D721Med (cell line): Measurements from ENCODE around the gene PPP6R3.

Experiments used
- DNase-seq: peaks from one replicate; pipeline ENCODE4 v3.0.0; 2011; ENCODE audit warnings: low spot score; ENCODE audit not compliant: insufficient read length
- FAIRE-seq: peaks from 2 replicates; lab custom pipeline; 2011; peaks lifted over from hg19 to GRCh38; lab: Jason Lieb, UNC
- TF ChIP-seq, protein P1 (sequence below): IDR thresholded peaks from 2 replicates; pipeline ENCODE4 v1.5.1; 2012; ENCODE audit warnings: mild to moderate bottlenecking, control low read depth; ENCODE audit not compliant: insufficient read depth; ENCODE audit errors: missing control alignments

PPP6R3 gene

DNA sequence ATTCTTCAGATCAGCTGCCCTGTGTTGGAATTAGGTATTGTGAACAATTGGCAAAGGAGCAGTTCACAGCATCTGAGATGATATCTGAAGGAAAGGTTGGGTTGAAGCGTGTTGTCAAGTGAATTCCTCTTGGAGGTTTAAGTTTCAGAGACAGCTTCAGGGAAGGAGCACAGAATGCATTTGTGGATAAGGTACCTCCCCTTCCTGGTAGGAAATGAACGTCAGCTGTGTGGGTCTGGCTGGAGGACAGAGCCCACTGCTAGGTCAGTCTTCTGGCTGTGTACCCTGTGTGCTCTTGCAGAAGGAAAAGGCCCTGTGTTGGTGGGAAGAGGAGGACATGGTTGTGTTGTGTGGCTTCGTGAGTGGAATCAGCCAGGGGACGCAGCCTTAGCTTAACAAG is 135.7 kb downstream of the PPP6R3 start:
- FAIRE-seq (no peak), DNase-seq (no peak)
- TF ChIP-seq, protein P1, sequence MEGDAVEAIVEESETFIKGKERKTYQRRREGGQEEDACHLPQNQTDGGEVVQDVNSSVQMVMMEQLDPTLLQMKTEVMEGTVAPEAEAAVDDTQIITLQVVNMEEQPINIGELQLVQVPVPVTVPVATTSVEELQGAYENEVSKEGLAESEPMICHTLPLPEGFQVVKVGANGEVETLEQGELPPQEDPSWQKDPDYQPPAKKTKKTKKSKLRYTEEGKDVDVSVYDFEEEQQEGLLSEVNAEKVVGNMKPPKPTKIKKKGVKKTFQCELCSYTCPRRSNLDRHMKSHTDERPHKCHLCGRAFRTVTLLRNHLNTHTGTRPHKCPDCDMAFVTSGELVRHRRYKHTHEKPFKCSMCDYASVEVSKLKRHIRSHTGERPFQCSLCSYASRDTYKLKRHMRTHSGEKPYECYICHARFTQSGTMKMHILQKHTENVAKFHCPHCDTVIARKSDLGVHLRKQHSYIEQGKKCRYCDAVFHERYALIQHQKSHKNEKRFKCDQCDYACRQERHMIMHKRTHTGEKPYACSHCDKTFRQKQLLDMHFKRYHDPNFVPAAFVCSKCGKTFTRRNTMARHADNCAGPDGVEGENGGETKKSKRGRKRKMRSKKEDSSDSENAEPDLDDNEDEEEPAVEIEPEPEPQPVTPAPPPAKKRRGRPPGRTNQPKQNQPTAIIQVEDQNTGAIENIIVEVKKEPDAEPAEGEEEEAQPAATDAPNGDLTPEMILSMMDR, result no peak

DNA sequence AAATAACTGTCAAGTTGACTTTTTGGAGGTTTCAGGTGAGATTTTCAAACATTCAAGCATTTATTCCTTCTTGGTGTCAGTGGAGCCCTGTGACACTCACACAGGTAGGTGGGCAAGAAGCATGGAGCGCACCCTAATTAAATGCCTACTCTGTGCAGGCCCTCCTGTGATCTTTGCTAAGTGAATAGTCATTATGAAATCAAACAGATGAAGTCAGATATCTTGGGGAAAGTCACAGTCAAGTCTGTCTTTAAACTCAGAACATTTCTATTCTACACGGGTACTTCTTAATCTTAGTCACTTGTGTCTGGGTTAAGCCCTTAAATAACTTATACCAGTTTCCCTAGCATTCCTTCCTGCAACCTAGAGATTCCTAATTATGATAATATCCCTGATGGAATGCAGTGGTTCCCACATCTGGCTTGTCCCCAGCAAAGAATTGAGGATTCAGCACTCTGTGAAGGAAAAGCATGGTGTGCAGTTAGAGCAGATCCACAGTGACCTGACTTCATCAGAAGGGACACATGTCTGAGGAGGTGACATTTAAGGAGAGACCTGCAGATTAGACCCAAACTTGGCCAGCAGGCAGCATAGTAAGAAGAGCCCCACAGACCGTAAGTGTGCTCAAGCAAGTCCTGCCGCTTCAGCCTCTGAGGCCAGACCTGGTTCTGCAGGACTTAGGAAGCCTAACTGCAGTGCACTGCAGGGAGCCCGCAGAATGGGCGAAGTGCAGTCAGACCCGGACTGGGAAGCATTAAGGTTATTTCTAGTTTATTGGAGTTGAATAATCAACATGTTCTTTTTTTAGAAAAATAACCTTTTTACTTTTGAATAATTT is 138.5 kb downstream of the PPP6R3 start:
- TF ChIP-seq, protein P1, result no peak
- no peak for FAIRE-seq
- no peak for DNase-seq

DNA sequence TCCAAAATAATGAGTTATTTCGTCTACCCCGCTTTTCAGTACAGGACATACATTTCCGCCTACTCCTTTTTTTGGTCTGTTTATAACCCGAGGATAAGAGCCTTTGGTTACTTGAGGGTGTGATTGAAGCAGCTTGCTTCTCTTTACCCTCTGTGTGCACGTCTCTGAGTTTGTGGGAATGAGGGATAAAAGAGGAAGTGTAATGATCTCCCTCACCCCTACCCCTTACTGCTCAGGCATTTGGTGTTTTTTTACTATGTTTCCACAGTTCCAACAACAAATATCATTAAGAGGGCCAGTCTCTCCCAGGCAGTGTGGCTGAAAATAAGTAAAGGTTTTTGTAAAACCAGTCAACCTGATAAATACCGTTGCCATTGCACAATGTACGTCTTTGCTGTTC is 140.6 kb downstream of the PPP6R3 start:
- FAIRE-seq, result no peak
- TF ChIP-seq, protein P1, result no peak

DNA sequence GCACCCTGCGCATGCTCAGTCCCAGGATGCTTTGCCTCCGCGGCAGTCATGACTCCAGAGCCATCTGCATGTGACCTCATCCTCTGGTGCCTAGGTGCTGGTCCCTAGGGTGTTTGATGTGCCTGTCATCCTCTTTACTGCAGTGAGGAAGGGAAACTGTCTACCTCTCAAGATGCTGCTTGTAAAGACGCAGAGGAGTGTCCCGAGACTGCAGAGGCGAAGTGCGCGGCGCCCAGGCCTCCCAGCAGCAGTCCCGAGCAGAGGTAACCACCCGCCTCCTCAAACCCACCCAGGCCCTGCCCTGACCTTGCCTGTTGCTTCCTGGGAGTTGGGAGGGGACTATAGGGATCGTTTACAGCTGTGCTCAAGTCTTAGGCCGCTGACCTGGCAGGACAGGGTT is 149.2 kb downstream of the PPP6R3 start:
- no peak for FAIRE-seq
- TF ChIP-seq, protein P1, result no peak
- DNase-seq, result no peak

More for the DNA sequence above, 140.6 kb downstream of the PPP6R3 start:
- no peak for DNase-seq

DNA sequence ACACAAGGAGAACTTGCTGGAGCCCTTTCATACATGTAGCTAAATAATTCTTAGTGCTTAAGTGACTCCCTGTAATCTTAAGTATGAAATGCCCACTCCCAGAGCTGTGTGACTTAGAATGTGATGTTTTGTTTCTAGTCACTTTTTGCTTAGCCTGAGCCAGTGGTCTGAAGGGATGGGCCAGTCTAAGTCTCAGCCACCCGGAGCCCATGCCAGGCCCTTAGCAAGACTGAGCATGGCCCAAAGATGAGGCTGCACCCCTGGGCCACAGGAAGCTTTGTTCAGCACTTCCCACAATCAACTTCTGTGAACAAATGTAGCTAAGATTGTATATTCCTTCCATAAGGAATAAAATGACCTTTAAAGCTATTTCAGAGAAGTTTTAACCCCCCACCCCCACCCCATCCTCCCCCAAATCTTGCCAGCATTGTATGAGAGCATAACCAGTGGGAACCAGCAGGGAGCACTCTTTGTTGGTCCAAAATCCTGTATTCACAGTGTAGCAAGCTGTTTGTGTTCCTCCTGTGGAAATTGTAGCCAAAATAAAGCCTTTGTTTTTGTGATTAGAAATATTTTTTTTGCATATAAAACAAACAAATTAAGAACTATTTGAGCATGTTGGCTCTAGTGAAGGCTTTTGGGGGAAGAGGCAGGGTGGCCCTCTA is 150.0 kb downstream of the PPP6R3 start:
- TF ChIP-seq, protein P1, result peak; percentile 7
- no peak for FAIRE-seq
- DNase-seq, result no peak

DNA sequence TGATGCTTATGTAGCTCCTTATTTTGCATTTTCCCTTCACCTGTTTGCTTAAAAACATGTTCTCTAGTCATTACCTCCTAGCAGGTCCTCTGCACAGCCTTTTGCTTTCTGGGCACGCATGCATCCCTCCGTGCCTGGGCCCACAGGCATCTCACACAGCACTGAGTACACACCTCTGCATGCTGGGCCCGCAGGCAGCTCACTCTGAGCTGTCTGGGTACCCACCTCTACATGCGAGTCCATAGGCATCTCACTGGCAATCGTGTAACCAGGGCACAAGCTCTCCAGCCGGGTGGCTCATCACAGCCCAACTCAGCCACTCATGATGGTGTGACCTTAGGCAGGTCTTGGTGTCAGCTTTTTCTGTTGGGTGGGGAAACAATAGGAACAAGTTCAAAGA is 155.1 kb downstream of the PPP6R3 start:
- DNase-seq (no peak), FAIRE-seq (no peak)
- TF ChIP-seq, protein P1, result no peak
